NCI-H526 treated with DMSO at 0.1 percent for 48 hours (cell line): Measurements from ENCODE around the gene COL28A1.
"Not testable (repeated sequence)": the region's sequence is repeated elsewhere in the genome, so short reads cannot be mapped to it uniquely, and the experiment has no call there.

Experiments used
- DNase-seq: peaks from one replicate; lab custom pipeline; 2025; lab: John Stamatoyannopoulos, UW

Gene COL28A1

GRCh38 chr7:7561591-7561990 is 25.9 kb upstream of the COL28A1 start:
- not testable (repeated sequence) for DNase-seq

DNA sequence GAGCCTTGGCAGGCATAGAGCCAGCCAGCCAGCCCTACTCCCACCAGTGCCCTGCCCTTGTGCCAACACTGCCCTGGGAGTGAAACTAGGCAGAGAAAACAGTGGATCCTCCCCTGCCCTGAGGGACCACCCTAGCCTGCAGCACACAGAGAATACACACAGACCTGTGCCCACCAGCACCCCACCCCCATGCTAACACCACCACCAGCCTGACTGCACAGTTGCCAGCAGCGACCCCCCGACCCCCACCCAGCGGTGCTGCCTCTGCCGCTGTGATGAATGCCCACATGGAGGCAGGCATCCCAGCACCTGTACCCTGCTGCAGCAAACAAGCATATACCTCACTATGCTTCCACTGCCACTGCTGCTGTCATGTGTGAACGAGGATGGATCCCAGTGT is 21.6 kb upstream of the COL28A1 start:
- DNase-seq = no peak

GRCh38 chr7:7556852-7557251 is 21.2 kb upstream of the COL28A1 start:
- DNase-seq = no peak

DNA sequence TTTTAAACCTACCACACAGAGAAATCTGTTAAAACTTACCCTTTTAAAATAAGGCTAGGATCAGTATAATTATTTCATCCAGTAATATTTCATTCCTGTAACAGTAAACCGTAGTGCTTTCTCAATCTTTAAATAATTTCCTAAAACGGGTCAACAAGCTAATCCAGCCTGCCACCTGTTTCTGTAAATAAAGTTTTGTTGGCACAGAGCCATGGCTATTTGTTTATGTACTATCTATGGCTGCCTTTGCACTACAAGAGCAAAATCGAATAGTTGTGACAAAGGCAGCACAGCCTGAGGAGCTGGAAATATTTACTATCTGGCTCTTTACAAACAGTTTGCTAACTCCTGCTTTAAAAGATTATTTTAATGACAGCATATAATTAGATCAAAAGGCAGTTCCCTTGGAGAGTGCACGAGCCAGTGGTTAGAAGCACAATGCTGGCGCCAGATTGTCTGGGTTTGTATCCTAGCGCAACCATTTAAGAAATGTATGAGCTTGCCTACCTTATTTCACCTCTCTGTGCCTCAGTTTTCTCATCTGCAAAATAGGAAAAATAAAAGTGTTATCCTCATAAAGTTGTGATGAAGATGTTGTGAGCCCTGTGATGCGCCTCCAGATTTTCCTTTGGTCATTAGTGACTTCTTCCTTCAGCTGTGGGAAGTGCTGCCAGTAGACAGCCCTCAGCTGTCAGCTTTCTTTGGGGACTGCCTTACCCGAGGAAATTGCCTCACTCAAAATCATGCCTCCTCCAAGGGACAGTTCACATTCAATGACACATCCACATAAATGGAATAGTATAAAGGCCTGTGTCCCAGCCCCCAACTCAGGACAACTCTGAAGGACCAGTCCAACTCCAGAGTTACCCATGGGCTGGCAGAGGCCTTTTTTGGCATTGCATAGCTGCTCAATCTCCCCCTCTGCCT is 19.2 kb upstream of the COL28A1 start:
- DNase-seq = no peak

DNA sequence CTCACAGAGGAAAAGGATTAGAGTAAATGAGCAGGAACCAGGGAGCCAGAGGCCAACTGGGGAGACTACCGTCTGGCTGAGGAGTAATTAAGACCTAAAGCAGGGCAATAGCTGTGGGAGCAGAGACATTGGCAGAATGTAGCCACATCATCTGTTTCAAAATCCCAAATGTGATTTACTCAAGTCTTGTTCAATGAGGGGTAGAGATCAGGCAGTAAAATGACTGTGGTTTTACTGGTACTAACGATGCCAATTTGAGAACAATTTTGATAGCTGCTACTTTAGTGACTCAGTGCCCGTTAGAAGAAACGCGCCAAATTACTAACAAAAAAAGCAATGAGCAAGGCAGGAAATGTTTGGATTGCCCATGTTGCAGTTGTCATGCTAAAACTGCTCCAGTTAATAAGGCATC is 18.4 kb upstream of the COL28A1 start:
- DNase-seq = no peak

DNA sequence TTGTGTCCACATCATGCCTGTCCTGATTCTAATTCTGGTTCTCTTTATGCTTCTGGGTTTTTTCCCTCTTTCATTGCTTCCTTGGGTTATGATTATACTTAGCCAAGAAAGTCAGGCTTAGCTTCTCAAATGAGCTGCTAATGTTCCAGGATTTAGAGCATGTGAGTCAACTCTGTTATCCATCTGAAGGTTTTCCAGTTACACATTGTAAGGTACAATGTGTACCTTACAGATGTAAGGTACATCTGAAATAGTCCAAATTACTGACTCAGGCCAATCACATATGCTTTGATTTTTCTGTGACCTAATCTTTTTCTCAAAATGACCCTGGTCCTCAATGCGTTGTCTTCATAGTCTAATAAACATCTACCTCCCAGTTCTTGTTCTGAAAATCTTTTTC is 17.7 kb upstream of the COL28A1 start:
- no peak for DNase-seq

DNA sequence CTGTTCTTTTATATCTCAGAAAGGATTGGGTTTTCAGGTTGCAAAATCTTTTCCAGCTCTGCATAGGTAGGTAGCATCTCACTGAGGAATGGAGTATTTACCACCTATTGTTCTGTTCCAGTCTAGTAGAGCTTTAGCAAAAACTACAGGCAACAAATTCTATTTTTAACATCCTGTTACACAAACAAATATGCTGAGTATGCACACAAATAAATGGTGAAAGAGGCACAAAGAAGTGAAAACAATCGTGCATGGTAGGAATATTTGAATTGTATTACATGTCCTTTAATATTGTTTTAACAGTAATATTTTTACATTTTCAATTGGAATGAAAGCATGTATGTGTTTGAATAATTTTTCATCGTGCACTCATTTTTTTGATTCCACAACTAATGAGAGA is 16.5 kb upstream of the COL28A1 start:
- DNase-seq = no peak

GRCh38 chr7:7550663-7551062 is 15.0 kb upstream of the COL28A1 start:
- DNase-seq = no peak

DNA sequence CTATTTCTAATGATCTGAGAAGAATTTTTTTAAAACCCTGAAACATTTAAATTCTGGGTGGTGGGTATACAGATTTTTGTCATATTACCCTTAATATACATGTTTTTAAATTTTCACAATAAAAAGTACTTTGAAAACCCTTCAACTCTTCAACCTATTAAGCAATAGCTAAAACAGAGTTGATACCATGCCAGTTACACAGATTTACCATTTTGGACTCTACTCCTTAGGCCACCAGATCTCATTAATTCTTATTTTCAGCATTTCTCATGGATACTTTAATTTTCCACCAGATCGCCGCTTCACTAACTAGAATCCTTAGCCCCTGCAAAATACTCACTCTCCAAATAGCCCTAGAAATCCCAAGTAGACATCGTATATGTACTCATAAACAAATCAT is 12.7 kb upstream of the COL28A1 start:
- no peak for DNase-seq

DNA sequence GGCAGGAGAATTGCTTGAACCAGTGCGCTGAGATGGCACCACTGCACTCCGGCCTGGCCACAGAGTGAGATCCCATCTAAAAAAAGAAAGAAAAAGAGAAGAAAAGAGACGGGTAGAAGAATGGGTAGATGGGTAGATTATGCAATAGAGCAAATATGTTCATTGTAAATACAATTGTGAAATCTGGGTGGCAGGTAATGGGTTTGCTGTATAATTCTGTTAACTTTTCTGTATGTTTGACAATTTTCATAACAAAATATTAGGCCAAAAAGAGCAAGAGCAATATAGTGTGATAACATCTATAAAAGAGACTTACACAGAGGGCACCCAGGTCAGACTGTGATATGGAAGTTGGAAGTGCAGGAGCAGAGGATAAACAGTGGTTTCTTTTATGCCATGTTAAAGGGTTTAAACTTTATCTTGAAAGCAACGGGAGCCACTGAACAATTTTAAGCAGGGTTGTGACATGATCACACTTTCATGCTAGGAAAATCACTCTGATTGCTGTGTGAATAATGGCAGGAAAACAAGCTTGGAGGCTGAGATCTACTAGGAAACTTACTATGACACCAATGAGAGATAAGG is 6.7 kb upstream of the COL28A1 start:
- DNase-seq = no peak

- DNase-seq = no peak
These were observed 4.0 kb upstream of the COL28A1 start for GRCh38 chr7:7539711-7540110.

DNA sequence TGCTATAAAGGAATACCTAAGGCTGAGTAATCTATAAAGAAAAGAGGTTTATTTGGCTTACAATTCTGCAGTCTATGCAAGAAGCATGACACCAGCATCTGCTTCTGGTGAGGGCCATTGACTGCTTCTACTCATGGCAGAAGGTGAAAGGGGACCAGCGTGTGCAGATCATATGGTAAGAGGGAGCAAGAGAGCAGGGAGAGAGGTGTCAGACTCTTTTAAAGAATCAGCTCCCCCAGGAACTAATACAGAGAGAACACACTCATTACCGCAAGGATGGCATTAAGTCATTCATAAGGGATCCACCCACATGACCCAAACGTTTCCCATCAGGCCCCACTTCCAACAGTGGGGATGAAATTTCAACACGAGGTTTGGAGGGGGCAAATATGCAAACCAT is 3.5 kb upstream of the COL28A1 start:
- no peak for DNase-seq

- DNase-seq = no peak
These were observed 2.0 kb upstream of the COL28A1 start for GRCh38 chr7:7537711-7538110.

DNA sequence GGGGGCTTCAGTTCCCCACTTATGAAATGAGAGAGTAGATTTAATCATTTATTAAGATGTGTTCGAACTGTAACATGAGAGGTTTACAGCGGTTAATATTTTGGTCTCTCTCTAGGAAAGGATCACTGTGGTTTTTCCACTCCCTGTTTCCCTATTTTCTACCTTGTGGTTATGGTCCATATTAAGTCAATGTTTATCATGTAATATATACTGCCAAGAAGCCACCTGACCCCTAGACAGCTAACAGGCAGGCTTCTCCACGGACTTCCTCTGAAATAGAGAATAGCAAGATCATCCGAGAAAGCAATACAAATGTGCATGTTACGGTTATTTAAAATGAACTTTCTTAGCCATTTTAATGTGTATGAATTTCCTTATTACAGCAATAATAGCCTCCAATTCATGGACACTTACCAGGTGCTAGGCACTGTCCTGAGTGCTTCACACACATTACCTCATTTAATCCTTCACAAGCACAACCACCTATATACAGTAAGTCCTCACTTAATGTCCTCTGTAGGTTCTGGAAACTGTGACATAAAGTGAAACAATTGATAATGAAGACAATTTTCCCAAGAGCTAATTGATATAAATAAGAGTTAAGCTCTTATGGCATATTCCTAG is 835 bp upstream of the COL28A1 start:
- no peak for DNase-seq

DNA sequence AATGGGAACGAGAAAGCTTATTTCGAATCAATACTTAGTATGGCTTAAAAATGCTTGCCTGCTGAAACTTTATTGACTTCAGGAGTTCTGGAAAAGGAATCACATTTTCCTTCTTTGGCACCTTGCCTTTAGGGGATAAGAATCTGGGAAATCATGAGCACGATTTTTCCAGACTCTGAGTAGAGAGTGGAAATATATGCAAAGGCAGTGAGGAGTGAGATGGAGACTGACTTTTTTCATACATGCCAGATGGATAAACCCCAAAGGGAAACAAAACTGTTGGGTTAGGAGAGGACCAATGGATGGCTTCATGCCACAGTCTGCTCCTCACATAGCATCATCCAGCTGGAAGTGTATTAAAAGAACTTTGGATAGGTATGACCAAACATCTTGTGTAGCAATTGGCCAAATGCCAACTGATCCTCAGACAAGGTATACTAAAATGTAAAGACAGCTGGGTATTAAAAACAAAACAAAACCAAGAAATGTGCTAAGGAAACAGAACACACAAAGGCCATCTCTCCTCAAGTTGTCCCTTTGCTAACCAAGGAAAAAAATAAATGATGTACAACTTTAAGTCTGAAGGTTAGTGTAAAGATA is 1.7 kb downstream of the COL28A1 start:
- no peak for DNase-seq

DNA sequence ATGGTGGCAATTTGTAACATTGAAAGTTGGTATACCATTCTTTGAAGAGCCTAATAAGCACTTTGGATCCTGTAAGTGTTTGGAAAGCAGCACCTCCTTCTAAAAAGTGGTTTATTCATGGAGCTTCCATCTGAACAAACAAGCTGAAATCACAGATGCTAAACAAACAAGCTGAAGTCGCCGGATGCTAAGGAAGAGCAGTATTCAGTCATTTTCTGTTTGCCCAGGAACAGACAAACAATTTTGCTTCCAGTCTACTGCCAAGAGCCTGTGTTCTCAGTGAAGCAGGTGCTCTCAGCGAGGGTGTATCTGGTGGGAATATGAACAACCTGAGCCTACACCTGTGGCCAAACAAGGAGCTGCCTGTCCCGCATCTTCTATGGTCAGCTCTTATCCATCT is 6.3 kb downstream of the COL28A1 start:
- no peak for DNase-seq

- DNase-seq = no peak
These were observed 8.6 kb downstream of the COL28A1 start for GRCh38 chr7:7527047-7527446.

DNA sequence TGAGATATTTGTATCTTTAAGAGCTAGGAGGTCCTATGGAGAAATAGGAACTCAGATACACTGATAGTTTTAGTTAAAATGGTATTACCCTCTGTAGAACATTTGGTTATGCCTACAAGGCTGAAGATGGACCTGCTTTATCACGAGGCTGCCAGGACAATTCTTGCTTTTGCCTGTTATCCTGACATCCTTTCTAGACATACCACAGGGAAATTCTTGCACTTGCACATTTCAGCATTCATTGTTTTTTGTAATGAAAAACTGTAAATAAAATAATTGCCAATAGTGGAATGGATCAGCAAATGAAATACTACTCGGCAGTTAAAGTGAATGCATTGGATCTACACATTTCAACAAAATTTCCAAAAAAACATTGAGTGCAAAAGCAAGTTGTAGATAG is 9.7 kb downstream of the COL28A1 start:
- no peak for DNase-seq

GRCh38 chr7:7524121-7524520 is 11.6 kb downstream of the COL28A1 start:
- no peak for DNase-seq

- no peak for DNase-seq
These were observed 13.3 kb downstream of the COL28A1 start for GRCh38 chr7:7522421-7522820.

DNA sequence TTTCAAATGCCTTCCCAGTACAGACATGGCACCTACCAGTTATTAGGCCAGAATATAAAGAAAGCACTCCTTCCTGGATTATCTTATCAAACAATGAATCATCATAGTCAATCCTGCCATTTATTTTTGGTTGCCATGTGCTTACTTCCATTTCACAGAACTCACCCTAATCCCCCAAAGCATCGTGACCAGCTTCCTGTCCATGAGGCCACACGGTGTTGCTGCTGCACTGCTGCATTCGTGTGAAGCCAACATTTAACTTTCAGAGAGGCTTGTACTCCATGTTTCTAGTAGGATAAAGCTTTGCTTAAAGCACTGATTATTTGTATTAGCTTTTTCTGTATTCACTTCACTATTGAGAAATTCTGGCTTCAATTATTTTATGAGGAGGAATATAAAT is 14.4 kb downstream of the COL28A1 start:
- no peak for DNase-seq

- no peak for DNase-seq
These were observed 16.1 kb downstream of the COL28A1 start for GRCh38 chr7:7519528-7519927.

DNA sequence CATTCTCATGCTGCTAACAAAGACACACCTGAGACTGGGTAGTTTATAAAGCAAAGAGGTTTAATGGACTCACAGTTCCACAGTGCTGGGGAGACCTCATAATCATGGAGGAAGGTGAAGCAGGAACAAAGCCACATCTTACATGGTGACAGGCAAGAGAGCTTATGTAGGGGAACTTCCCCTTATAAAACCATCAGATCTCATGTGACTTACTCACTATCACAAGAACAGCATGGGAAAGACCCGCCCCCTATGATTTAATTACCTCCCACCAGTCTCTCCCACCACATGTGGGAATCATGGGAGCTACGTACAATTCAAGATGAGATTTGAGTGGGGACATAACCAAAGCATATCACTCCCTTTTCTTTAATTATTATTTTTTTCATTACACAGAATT is 16.6 kb downstream of the COL28A1 start:
- DNase-seq = no peak
